Measurements from ENCODE around the gene JAZF1. TPM values are rescaled to one million over a fixed set of nuclear protein-coding genes. Genes with fewer than 3 reads are reported as not detected.

The JAZF1 gene
- total RNA-seq, 1 donor from 2014 or later: 29.4 TPM

GRCh38 chr7:28155019-28155660 lies 25.5 kb downstream of the JAZF1 start:
- peak overlapping the region; percentile 27 for H3K27ac ChIP-seq (replicated peaks)
- H3K36me3 ChIP-seq: no peaks in the 10 kb centered on the region
- H3K27me3 ChIP-seq (ENCODE audit: low read depth): no peaks in the 10 kb centered on the region
- DNase-seq: no peak
- intact Hi-C loops (cut with micrococcal nuclease): no loop called here
- no peak for TF ChIP-seq CTCF (IDR thresholded peaks at IDR 0.05; ENCODE audit: borderline replicate concordance)
- no peak overlapping the region for H3K4me3 ChIP-seq
- no peaks in the 10 kb centered on the region for H3K9me3 ChIP-seq (replicated peaks)
- peaks cover 76% of the 10 kb centered on the region for H3K4me1 ChIP-seq

- Histone ChIP-seq H3K36me3 (no peaks in the 10 kb centered on the region), H3K4me1 (peaks cover 77% of the 10 kb centered on the region), H3K27ac (replicated peaks) (no peak overlapping the region), H3K27me3 (ENCODE audit: low read depth) (no peaks in the 10 kb centered on the region), H3K4me3 (no peak overlapping the region), H3K9me3 (replicated peaks) (no peaks in the 10 kb centered on the region)
- intact Hi-C loops (cut with micrococcal nuclease): no loop called here
- no peak for TF ChIP-seq CTCF (IDR thresholded peaks at IDR 0.05; ENCODE audit: borderline replicate concordance)
- DNase-seq: no peak
Observed at GRCh38 chr7:28152594-28152993, 28.0 kb downstream of the JAZF1 start.

- no peak for DNase-seq
- H3K9me3 ChIP-seq (replicated peaks): no peaks in the 10 kb centered on the region
- no peaks in the 10 kb centered on the region for H3K36me3 ChIP-seq
- peaks cover 70% of the 10 kb centered on the region for H3K4me1 ChIP-seq
- no peak overlapping the region for H3K4me3 ChIP-seq
- intact Hi-C loops (cut with micrococcal nuclease): no loop called here
- H3K27ac ChIP-seq (replicated peaks): no peak overlapping the region
- no peaks in the 10 kb centered on the region for H3K27me3 ChIP-seq (ENCODE audit: low read depth)
- no peak for TF ChIP-seq CTCF (IDR thresholded peaks at IDR 0.05; ENCODE audit: borderline replicate concordance)
Observed at GRCh38 chr7:28151965-28152364, 28.6 kb downstream of the JAZF1 start.

- DNase-seq: no peak
- Histone ChIP-seq H3K9me3 (replicated peaks) (no peaks in the 10 kb centered on the region), H3K27ac (replicated peaks) (no peak overlapping the region), H3K4me1 (peaks cover 62% of the 10 kb centered on the region), H3K36me3 (peaks cover 2% of the 10 kb centered on the region), H3K27me3 (ENCODE audit: low read depth) (no peaks in the 10 kb centered on the region), H3K4me3 (no peak overlapping the region)
- intact Hi-C loops (cut with micrococcal nuclease): no loop called here
- TF ChIP-seq CTCF (IDR thresholded peaks at IDR 0.05; ENCODE audit: borderline replicate concordance): no peak
Observed at GRCh38 chr7:28149291-28150101, 31.1 kb downstream of the JAZF1 start.

GRCh38 chr7:28145931-28146330 lies 34.7 kb downstream of the JAZF1 start:
- no peak overlapping the region for H3K27ac ChIP-seq (replicated peaks)
- peaks cover 2% of the 10 kb centered on the region for H3K36me3 ChIP-seq
- intact Hi-C loops (cut with micrococcal nuclease): no loop called here
- H3K4me3 ChIP-seq: no peak overlapping the region
- DNase-seq: no peak
- H3K4me1 ChIP-seq: peaks cover 50% of the 10 kb centered on the region
- H3K9me3 ChIP-seq (replicated peaks): no peaks in the 10 kb centered on the region
- TF ChIP-seq CTCF (IDR thresholded peaks at IDR 0.05; ENCODE audit: borderline replicate concordance): no peak
- H3K27me3 ChIP-seq (ENCODE audit: low read depth): no peaks in the 10 kb centered on the region

Data from left ventricle myocardium inferior (tissue), 1 donor.